A549 (cell line): Measurements from ENCODE around the gene PTPRF. TPM values are rescaled to one million over a fixed set of nuclear protein-coding genes. Genes with fewer than 3 reads are reported as not detected.

Experiments used
- ATAC-seq, 2 experiments: fragments of 200-7000 bp in 1 of 2; fragments of >200 bp in 1 of 2; cut with Nextera tagmentation in 1 of 2; cut with Tn5 transposase in 1 of 2; 3 replicates each; pipeline versions ENCODE4 v1.8.0 to v1.9.1; 2018 to 2020; ENCODE audit warnings: mild to moderate bottlenecking in 1 of 2, moderate library complexity in 1 of 2
- CTCF ChIA-PET: fragments of 300-600 bp; sonication (Branson Sonifier 250); formaldehyde crosslinking; extraction: SDS; loops from one replicate; lab custom pipeline; 2021; ENCODE audit warnings: antibody characterized with exemption, inconsistent platforms; lab: Yijun Ruan, JAX
- POLR2A ChIA-PET: fragments of 350-600 bp; formaldehyde crosslinking; extraction: SDS; loops from one replicate; lab custom pipeline; 2021; ENCODE audit warnings: antibody characterized with exemption, inconsistent platforms; lab: Yijun Ruan, JAX
- DNase-seq, 2 experiments: peaks; one replicate each; pipeline versions ENCODE4 v3.0.0 to v3.0.0-alpha.2; 2011 to 2016; ENCODE audit warnings: low read depth in 1 of 2, low spot score in 1 of 2
- FAIRE-seq: peaks from 2 replicates; lab custom pipeline; 2011; peaks lifted over from hg19 to GRCh38; lab: Jason Lieb, UNC
- H3K27ac ChIP-seq, 2 experiments: fragments of >200 bp; sonication (Bioruptor Twin); formaldehyde crosslinking; 3 replicates each; pipeline ENCODE4 v1.5.1; 2016 to 2017
- H3K4me1 ChIP-seq: fragments of >200 bp; sonication (Bioruptor Twin); formaldehyde crosslinking; 3 replicates; pipeline ENCODE4 v1.6.1; 2016
- H3K4me2 ChIP-seq: fragments of >200 bp; sonication (Bioruptor Twin); formaldehyde crosslinking; 3 replicates; pipeline ENCODE4 v1.6.1; 2016
- H3K4me3 ChIP-seq: fragments of >200 bp; sonication (Bioruptor Twin); formaldehyde crosslinking; 3 replicates; pipeline ENCODE4 v1.5.1; 2016
- H3K9me3 ChIP-seq: fragments of >200 bp; sonication (Bioruptor Twin); formaldehyde crosslinking; 3 replicates; pipeline ENCODE4 v1.6.1; 2016
- CHD2 ChIP-seq: fragments of 150-350 bp; IDR thresholded peaks from 2 replicates; pipeline ENCODE4 v1.6.1; 2014; ENCODE audit warnings: low read length; ENCODE audit not compliant: partially characterized antibody
- CHD4 ChIP-seq: fragments of 200-600 bp; sonication (generic); IDR thresholded peaks from 2 replicates; pipeline ENCODE4 v1.6.1; 2016; ENCODE audit warnings: antibody characterized with exemption, mild to moderate bottlenecking, borderline replicate concordance
- EHF ChIP-seq: fragments of 250-450 bp; sonication (Bioruptor Pico); IDR thresholded peaks from 2 replicates; pipeline ENCODE4 v1.5.0; 2020; ENCODE audit warnings: mild to moderate bottlenecking
- EHMT2 ChIP-seq: fragments of 200-600 bp; sonication (generic); IDR thresholded peaks from 2 replicates; pipeline ENCODE4 v1.6.1; 2016; ENCODE audit warnings: antibody characterized with exemption, low read depth, mild to moderate bottlenecking, moderate library complexity
- ESRRA ChIP-seq: fragments of 150-350 bp; IDR thresholded peaks from 2 replicates; pipeline ENCODE4 v1.6.1; 2014; ENCODE audit warnings: mild to moderate bottlenecking, low read length, borderline replicate concordance
- HDAC2 ChIP-seq: fragments of 200-600 bp; sonication (generic); IDR thresholded peaks from 2 replicates; pipeline ENCODE4 v1.6.1; 2016
- HOXA7 ChIP-seq: fragments of 250-450 bp; sonication (Bioruptor Pico); IDR thresholded peaks from 2 replicates; pipeline ENCODE4 v1.5.0; 2020; ENCODE audit warnings: mild to moderate bottlenecking, moderate library complexity
- KDM1A ChIP-seq: fragments of 200-600 bp; sonication (generic); IDR thresholded peaks from 2 replicates; pipeline ENCODE4 v1.6.1; 2016; ENCODE audit warnings: low read depth, mild to moderate bottlenecking
- MYC ChIP-seq: IDR thresholded peaks from 2 replicates; pipeline ENCODE4 v1.6.1; 2012; ENCODE audit warnings: mild to moderate bottlenecking, inconsistent platforms, low read length, improper control_type of control experiment, borderline replicate concordance
- NFE2L2 ChIP-seq: fragments of 150-350 bp; conservative IDR thresholded peaks from 2 replicates; pipeline ENCODE4 v1.6.1; 2014; ENCODE audit warnings: low read length
- NR3C1 ChIP-seq: fragments of >200 bp; sonication (Bioruptor Twin); formaldehyde crosslinking; IDR thresholded peaks from 3 replicates; pipeline ENCODE4 v1.6.1; 2017
- RCOR1 ChIP-seq: fragments of 150-350 bp; IDR thresholded peaks from 2 replicates; pipeline ENCODE4 v1.6.1; 2014; ENCODE audit warnings: antibody characterized with exemption, low read length, low read depth
- SMC3 ChIP-seq: fragments of >200 bp; sonication (Bioruptor Twin); formaldehyde crosslinking; IDR thresholded peaks from 3 replicates; pipeline ENCODE4 v1.6.1; 2018; ENCODE audit warnings: inconsistent platforms
- USF2 ChIP-seq: fragments of 450-650 bp; IDR thresholded peaks from 2 replicates; pipeline ENCODE4 v1.6.1; 2014; ENCODE audit warnings: antibody characterized with exemption
- ZFP36 ChIP-seq: fragments of 450-650 bp; IDR thresholded peaks from 2 replicates; pipeline ENCODE4 v1.6.1; 2014; ENCODE audit warnings: borderline replicate concordance; ENCODE audit not compliant: partially characterized antibody
- WGBS: methylation state at CpG from one replicate; pipeline ENCODE4 v1.1.6; 2017; ENCODE audit errors: missing lambda C conversion rate; 5-methylcytosine and 5-hydroxymethylcytosine counted together
- polyA plus RNA-seq, 4 experiments: library from polyadenylated mRNA; depleted of rRNA in 3 of 4; stranded (reverse); fragments of >200 nt; fragmentation: RNase III in 1 of 4; extraction: RNeasy Plus Mini Kit Qiagen cat#74134 plus additional on column Dnase treatment in 1 of 4; gene quantifications; 2 replicates in 3 of 4; 3 replicates in 1 of 4; pipeline ENCODE4 v1.2.3, GENCODE V29; 2011 to 2017
- TF ChIP-seq, protein P1 (sequence below): fragments of >200 bp; sonication (Bioruptor Twin); formaldehyde crosslinking; IDR thresholded peaks from 3 replicates; pipeline ENCODE4 v1.6.1; 2016
- TF ChIP-seq, protein P2 (sequence below): fragments of 250-450 bp; sonication (Bioruptor Pico); IDR thresholded peaks from 2 replicates; pipeline ENCODE4 v1.5.0; 2021; ENCODE audit warnings: mild to moderate bottlenecking, moderate library complexity, borderline replicate concordance
- TF ChIP-seq, protein P3 (sequence below): fragments of >200 bp; sonication (Bioruptor Twin); formaldehyde crosslinking; IDR thresholded peaks from 2 replicates; pipeline ENCODE4 v1.6.1; 2016
- TF ChIP-seq, protein P4 (sequence below): fragments of >200 bp; sonication (Bioruptor Twin); formaldehyde crosslinking; IDR thresholded peaks from 3 replicates; pipeline ENCODE4 v1.5.1; 2016

PTPRF gene
- polyA plus RNA-seq, 2 of the 4 experiments (the other 2 are of a cell fraction), result 68.5 to 96.5 TPM

GRCh38 chr1:43650310-43651085 is 119.8 kb downstream of the PTPRF start (continued):
- TF ChIP-seq, protein P1, sequence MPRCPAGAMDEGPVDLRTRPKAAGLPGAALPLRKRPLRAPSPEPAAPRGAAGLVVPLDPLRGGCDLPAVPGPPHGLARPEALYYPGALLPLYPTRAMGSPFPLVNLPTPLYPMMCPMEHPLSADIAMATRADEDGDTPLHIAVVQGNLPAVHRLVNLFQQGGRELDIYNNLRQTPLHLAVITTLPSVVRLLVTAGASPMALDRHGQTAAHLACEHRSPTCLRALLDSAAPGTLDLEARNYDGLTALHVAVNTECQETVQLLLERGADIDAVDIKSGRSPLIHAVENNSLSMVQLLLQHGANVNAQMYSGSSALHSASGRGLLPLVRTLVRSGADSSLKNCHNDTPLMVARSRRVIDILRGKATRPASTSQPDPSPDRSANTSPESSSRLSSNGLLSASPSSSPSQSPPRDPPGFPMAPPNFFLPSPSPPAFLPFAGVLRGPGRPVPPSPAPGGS, result peak; percentile 88; the same call in 1 of the 3 replicates
- TF ChIP-seq NFE2L2 (no peak), KDM1A (no peak), NR3C1 (no peak)
- TF ChIP-seq, all 56 proteins: peak for 9

DNA sequence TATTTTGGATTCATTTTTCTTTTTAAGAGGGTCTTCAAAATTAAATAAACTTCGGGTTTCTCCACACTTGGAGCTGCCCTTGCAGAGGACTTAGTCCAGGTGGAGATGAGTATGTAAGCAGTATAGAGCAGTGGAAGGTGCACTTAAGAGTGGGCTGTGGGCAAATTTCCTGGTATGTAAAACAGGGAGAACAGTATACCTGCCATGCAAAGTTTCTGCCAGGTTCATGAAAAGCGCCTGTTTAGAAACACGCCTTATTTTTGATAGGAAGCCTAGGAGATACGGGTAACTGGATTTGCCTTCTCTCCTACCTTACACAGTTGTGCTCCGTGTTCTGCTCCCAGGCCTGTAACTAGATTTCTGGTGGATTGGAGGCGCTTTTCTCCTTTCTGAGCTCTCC is 120.5 kb downstream of the PTPRF start:
- ATAC-seq, result no peak

DNA sequence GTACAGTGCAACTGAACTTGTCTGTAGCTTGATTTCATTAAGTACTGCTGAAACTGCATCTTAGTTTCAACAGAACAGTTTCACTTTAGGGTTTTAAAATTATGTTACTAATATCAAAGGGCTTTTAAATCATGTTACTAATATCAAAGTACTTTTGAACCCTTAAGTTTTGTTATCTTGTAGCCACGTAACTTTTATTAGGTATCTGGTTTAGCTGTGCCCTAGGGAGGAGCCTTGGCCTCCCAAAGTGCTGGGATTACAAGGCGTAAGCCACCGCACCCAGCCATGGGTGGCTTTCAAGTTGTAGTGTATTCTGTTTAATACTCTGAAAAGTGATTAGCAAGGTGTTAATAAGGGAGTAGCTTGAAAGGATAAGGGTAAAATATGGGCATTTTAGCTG is 121.2 kb downstream of the PTPRF start:
- WGBS, result 86% methylated on average over 3 of the region's 3 CpGs
- ChIA-PET CTCF (interaction anchor here (0.6 kb wide), 1 partner anchor 775 kb away, joined by 3 read pairs; no protein-coding TSS in a partner anchor), POLR2A (interaction anchor here (1.9 kb wide), 1 partner anchor 55 kb away, joined by 15 read pairs; the partner anchor contains the start of gene ST3GAL3)
- Histone ChIP-seq H3K4me3 (peak overlapping the region; percentile 84; the same call in 2 of the 3 replicates), H3K4me1 (peaks cover 20% of the 10 kb centered on the region; the same call in 1 of the 3 replicates), H3K4me2 (peak overlapping the region; percentile 89), H3K27ac (no peak overlapping the region; a peak in 1 of 6 replicates)
- no peak for DNase-seq
- FAIRE-seq, result no peak
- TF ChIP-seq, protein P2, sequence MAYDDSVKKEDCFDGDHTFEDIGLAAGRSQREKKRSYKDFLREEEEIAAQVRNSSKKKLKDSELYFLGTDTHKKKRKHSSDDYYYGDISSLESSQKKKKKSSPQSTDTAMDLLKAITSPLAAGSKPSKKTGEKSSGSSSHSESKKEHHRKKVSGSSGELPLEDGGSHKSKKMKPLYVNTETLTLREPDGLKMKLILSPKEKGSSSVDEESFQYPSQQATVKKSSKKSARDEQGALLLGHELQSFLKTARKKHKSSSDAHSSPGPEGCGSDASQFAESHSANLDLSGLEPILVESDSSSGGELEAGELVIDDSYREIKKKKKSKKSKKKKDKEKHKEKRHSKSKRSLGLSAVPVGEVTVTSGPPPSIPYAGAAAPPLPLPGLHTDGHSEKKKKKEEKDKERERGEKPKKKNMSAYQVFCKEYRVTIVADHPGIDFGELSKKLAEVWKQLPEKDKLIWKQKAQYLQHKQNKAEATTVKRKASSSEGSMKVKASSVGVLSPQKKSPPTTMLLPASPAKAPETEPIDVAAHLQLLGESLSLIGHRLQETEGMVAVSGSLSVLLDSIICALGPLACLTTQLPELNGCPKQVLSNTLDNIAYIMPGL, result no peak
- TF ChIP-seq CHD4 (no peak), HDAC2 (no peak), HOXA7 (no peak), CHD2 (no peak), EHF (CRISPR knock-in tag) (no peak)
- TF ChIP-seq, protein P1, result no peak
- TF ChIP-seq, protein P3, sequence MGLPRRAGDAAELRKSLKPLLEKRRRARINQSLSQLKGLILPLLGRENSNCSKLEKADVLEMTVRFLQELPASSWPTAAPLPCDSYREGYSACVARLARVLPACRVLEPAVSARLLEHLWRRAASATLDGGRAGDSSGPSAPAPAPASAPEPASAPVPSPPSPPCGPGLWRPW, result no peak
- TF ChIP-seq, protein P4, sequence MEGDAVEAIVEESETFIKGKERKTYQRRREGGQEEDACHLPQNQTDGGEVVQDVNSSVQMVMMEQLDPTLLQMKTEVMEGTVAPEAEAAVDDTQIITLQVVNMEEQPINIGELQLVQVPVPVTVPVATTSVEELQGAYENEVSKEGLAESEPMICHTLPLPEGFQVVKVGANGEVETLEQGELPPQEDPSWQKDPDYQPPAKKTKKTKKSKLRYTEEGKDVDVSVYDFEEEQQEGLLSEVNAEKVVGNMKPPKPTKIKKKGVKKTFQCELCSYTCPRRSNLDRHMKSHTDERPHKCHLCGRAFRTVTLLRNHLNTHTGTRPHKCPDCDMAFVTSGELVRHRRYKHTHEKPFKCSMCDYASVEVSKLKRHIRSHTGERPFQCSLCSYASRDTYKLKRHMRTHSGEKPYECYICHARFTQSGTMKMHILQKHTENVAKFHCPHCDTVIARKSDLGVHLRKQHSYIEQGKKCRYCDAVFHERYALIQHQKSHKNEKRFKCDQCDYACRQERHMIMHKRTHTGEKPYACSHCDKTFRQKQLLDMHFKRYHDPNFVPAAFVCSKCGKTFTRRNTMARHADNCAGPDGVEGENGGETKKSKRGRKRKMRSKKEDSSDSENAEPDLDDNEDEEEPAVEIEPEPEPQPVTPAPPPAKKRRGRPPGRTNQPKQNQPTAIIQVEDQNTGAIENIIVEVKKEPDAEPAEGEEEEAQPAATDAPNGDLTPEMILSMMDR, result no peak
- TF ChIP-seq, all 56 proteins: peak for 0
- H3K9me3 ChIP-seq, result no peaks in the 10 kb centered on the region
- ATAC-seq, result no peak

More for the DNA sequence above, 120.5 kb downstream of the PTPRF start:
- TF ChIP-seq ESRRA, result no peak
- no peak for TF ChIP-seq ZFP36
- TF ChIP-seq USF2, result no peak
- TF ChIP-seq RCOR1, result no peak
- TF ChIP-seq MYC, result no peak
- no peak for TF ChIP-seq CHD2
- no peak for TF ChIP-seq EHMT2
- TF ChIP-seq SMC3, result no peak
- POLR2A ChIA-PET, result interaction anchor here (1.2 to 2.3 kb wide), 10 partner anchors 10 to 302 kb away, joined by 3 to 24 read pairs (median 6); partner anchors contain the start of gene ST3GAL3
- H3K9me3 ChIP-seq, result no peaks in the 10 kb centered on the region
- DNase-seq, result no peak
- peak overlapping the region; percentile 89 for H3K4me2 ChIP-seq
- 59% methylated on average over 5 of the region's 6 CpGs for WGBS
- H3K4me1 ChIP-seq, result peaks cover 20% of the 10 kb centered on the region; the same call in 1 of the 3 replicates
- H3K27ac ChIP-seq, result peak overlapping the region; percentile 93
- CTCF ChIA-PET, result interaction anchor here (0.6 to 1.1 kb wide), 5 partner anchors 10 to 127 kb away, joined by 3 read pairs; no protein-coding TSS in a partner anchor
- H3K4me3 ChIP-seq, result peak overlapping the region; percentile 84
- no peak for FAIRE-seq
